ELF-1 (cell line): ENCODE measurements around the gene UHRF1.
"Not testable (repeated sequence)": the region's sequence is repeated elsewhere in the genome, so short reads cannot be mapped to it uniquely, and the experiment has no call there.

ENCODE experiments used
- DNase-seq: peaks from one replicate; pipeline ENCODE4 v3.0.0-alpha.2; 2016; ENCODE audit warnings: low read depth, low spot score

UHRF1 gene

DNA sequence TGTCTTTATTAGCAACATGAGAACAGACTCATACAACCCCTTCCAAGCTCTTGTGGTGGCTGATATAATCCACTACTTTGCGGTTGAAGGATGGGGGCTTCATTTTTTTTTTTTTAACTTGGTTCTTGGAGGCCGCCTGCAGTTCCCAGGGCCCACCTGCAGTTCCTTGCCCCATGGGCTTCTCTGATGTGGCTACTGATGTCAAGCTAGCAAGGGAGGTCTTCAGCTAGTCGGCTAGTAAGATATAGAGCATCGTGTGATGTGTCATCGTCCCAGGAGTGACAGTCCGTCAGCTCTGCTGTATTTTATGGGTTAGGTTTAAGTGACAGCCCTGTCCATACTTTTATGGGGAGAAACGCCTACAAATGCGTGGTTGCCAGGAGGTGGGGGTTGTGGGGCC lies 26.1 kb downstream of the UHRF1 start:
- no peak for DNase-seq

DNA sequence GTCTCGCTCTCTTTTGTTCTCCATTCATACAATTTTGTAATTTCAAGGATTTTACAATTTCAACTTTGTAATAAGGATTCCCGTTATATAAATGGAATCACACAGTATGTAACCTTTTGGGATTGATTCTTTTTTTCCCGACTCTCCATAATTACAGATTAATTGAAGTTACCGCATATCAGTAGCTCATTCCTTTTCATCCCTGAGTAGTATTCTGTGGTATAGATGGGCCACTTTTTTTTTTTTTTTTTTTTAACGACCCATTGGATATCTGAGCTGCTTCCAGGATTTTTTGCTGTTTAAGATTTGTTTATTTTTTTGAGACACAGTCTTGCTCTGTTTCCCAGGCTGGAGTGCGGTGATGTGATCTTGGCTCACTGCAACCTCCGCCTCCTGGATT lies 27.8 kb downstream of the UHRF1 start:
- no peak for DNase-seq

DNA sequence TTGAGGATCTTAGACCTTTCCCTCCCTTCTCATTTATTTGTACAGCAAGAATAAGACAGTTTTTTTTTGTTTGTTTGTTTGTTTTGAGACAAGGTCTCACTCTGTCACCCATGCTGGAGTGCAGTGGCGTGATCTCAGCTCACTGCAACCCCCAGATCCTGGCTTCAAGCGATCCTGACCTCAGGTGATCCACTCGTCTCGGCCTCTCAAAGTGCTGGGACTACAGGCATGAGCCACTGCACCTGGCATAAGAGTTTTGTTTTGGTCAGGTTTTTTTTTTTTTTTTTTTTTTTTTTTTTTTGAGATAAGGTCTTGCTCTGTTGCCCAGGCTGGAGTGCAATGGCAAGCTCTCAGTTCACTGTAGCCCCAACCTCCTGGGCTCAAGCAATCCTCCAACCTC lies 29.2 kb downstream of the UHRF1 start:
- DNase-seq: not testable (repeated sequence)

DNA sequence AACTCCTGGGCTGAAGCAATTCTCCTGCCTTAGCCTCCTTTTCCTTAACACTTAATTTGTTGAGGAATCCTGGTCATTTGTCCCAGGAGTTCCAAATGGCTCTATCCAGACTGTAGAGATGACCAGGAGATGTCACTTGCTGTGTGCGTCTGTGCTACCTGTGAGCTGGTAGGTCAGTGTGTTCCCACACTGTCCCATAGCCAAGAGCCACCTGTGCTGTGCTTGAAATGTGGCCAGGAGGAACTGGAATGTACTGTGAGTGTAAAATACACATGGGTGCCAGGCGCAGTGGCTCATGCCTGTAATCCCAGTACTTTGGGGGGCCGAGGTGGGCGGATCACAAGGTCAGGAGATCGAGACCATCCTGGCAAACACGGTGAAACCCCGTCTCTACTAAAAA lies 30.2 kb downstream of the UHRF1 start:
- no peak for DNase-seq

DNA sequence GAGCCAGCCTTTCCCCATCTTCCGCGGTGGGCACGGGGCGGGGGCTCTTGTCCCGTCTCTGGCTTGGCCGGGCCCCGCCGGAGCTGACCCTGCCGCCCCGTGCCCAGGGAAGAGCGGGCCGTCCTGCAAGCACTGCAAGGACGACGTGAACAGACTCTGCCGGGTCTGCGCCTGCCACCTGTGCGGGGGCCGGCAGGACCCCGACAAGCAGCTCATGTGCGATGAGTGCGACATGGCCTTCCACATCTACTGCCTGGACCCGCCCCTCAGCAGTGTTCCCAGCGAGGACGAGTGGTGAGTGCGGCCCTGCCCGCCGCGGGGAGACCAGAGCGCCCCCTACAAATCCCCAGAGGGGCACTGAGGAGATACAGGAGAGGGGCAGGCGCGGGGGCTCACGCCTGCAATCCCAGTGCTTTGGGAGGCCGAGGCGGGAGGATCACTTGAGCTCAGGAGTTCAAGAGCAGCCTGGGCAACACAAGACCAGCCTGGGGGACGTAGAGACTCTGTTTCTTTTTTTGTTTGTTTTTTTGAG lies 32.4 kb downstream of the UHRF1 start:
- not testable (repeated sequence) for DNase-seq

DNA sequence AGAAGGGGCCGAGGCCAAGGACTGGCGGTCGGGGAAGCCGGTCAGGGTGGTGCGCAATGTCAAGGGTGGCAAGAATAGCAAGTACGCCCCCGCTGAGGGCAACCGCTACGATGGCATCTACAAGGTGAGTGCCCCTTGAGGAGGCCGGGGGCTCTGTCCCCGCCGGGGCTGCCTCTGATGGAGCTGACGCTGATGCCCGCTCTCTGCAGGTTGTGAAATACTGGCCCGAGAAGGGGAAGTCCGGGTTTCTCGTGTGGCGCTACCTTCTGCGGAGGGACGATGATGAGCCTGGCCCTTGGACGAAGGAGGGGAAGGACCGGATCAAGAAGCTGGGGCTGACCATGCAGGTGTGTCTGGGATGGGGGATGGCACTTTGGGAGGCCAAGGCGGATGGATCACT lies 41.3 kb downstream of the UHRF1 start:
- DNase-seq: not testable (repeated sequence)

DNA sequence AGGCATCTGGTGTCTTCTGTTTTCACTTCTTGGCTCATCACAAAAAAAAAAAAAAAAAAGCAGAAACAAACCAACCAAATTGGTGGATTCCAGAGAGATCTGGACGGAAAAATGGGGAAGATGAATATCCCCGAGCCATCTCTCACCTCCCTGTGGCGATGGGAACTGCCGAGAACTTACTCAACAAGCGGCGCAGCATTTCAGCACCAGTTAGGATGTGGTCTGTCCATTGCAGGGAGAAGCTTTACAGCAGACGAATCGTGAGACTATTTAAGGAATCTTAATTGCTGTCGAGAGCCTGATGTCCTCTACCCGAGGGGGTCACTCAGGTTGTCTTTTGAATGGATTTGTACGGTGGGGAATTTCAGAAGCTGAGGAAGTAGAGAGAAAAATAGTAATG lies 42.4 kb downstream of the UHRF1 start:
- DNase-seq: peak; percentile 60

DNA sequence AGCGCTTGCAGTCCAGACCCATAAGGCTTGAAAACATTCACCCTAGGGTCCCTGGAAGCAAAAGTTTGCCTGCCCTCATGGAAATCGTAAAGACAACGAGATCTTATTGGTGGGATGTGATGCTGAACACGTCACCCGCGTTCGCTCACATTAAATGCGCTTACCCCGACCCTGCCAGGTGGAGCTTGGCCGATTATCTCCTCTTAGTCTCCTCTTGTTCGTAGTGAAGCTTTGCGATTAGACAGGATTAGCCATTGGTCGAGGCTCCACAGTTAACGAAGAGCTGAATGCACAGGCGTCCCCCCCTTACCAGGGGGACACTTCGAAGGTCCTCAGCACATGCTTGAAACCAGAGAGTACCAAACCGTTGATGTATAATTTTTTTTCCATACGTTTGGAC lies 43.6 kb downstream of the UHRF1 start:
- DNase-seq: no peak

DNA sequence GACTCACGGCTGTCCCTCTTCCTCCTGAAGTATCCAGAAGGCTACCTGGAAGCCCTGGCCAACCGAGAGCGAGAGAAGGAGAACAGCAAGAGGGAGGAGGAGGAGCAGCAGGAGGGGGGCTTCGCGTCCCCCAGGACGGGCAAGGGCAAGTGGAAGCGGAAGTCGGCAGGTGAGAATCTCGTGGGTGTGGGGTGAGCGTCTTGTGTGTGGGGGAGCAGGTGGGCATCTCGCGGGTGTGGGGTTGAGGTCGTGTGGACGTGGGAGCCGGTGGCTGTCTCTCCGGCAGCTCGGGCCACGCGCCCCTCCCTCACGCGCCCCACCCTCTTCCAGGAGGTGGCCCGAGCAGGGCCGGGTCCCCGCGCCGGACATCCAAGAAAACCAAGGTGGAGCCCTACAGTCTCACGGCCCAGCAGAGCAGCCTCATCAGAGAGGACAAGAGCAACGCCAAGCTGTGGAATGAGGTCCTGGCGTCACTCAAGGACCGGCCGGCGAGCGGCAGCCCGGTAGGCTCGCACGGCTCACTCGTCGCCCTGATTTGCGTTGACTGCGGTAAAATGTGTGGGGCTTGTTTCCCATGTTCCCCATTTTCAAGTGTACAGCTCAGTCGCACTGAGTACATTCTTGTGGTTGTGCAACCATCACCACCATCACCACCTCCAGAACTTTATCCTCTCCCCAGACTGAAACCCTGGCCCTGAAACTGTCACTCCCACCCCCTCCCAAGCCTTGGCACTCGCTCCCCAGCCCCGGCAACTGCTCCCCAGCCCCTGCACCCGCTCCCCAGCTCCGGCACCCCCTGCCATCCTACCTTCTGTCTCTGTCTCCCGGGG lies 45.2 kb downstream of the UHRF1 start:
- not testable (repeated sequence) for DNase-seq

DNA sequence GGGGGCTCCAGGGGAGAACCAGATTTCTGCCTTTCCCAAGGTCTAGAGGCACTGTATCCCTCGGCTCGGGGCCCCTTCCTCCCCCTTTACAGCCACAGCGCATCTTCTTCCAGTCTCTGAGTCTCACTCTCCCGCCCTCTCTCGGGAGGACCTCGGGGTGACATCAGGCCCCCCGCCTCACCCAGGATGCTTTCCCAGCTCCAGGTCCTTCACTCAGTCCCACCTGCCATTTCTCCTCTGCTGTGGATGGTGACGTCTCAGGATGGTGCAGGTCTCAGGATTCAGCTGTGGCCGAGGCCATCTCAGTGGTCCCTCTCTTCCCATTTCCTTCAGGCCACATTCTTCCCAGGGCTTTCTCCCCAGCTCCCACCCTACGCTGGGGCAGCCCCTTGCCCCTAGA lies 46.0 kb downstream of the UHRF1 start:
- DNase-seq: no peak

DNA sequence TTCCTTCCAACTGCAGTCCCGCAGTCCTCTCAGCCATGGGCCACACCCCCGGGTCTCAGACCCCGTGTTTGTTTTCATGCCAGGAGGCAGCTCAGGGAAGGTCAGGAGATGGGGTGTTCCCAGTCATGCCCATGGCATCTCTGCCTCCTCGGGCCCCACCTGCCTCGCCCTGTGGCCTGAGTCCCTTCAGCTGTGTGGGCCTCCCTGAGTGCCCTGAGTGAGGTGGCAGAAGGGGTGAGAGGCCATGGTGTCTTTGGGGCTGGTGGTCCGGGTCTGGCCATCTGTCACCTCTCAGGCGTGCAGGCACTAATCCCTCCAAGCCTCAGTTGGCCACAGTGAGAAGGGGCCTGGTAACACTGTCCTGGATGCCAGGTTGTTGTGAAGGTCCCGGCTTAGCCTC lies 48.7 kb downstream of the UHRF1 start:
- DNase-seq: no peak

DNA sequence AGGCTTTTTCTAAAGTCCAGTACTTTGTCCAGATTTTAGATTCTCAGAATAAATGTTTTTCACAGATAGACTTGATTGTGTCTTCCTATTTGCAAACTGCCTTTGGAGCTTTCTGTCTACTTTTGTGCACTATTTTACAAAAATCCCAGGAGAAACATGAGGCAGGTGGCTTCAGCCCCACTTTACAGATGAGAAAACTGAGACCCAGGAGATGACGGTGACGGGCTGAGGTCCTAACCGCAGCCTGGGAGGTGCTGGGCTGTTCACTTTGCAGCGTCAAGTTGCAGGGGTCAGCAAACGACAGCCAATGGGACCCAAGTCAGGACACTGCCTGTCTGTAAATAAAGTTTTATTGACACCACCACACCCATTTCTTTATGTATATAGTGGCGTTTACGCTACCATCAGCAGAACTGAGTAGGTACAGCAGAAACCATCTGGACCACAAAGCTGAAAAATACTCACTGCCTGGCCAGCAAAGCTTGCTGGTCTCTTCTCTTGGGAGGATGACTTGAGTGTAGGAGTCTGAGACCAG lies 52.9 kb downstream of the UHRF1 start:
- DNase-seq: no peak

DNA sequence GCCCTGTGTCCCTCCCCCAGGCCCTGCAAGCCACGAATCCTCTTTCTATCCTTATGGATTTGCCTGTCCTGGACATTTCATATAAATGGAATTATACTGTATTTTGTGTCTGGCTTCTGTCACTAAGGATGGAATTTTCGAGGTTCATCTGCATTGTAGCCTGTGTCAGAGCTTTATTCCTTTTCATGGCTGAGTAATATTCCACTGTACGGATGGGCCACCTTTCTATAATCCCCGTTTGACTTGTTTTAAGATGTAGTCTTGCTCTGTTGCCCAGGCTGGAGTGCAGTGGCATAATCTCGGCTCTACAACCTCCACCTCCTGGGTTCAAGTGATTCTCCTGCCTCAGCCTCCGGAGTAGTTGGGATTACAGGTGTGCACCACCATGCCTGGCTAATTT lies 55.8 kb downstream of the UHRF1 start:
- no peak for DNase-seq

DNA sequence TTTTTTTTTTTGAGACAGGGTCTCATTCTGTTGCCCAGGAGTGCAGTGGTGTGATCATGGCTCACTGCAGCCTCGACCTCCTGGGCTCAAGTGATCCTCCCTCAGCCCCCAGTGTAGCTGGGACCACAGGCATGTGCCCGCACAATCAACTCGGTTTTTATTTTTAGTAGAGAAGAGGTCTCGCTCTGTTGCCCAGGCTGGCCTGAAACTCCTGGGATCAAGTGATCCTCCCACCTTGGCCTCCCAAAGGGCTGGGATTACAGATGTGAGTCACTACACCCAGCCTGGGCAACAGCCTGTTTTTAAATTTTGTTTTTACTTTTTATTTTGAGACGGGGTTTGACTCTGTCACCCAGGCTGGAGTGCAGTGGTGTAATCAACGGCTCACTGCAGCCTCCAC lies 57.3 kb downstream of the UHRF1 start:
- no peak for DNase-seq

DNA sequence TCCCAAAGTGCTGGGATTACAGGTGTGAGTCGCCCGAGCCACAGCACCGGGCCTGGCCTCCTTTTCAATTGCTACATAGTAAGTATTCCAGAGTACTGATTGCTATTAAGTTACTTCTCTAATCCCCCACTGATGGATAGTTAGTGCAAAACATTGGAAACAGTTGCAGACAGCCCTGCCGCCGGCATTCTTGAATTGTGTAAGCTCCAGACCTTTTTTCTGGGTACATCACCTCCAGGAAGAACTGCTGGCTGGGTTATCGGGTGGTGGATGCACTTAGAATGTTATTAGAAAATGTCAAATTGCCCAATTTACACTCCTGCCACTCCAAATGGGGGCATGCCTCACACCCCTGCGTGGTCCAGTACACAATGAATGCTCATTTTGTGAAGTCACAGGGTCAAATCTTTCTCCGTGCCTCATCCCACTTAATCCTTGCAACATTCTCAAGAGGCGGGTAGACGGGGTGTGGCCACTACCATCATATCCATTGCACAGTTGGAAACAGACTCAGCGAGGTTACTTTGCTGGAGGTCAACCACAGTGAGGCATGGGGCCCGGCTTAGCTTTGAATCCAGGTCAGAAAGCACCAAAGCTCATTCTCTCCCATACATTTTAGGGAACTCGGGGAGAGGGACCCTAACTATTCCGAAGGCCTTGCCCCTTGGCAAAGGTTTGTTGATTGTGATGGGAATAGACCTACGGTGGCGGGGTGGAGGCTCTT lies 58.6 kb downstream of the UHRF1 start:
- no peak for DNase-seq

DNA sequence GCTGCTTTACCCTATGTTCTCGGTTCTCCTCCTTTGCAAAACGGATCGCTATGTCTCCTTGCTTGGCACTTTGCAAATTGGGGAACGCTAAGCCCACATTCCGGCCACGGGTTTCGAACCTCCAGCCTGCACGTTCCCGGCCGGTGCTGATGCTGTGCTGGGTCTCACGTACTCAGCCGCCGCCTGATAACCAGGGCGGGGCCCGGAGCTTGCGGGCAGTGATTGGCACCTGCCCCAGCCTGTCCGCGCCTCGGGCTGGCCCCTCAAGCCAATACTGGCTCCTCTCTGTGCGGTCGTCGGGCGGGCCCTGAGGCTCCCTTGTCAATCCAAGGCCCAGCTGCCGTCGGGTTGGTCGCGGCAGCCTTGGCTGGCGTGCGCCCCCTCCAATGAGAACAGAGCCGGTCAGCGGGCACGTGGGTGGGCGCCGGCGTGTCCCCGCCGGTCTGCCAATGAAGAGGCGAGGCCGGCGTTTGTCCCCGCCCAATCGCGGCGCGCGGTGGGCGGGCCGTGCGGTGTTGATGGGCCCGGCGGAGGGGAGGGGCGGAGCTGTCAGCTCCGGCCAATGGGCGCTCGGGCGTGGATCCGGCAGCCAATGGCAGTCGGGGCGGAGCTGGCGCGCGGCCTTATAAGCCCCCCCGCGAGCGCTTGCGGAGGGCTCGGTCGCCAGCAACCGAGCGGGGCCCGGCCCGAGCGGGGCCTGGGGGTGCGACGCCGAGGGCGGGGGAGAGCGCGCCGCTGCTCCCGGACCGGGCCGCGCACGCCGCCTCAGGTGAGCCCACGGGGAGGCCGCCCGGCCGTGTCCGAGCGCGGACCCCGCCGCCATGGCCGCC lies 59.4 kb downstream of the UHRF1 start, which contains the start of gene KDM4B:
Gene KDM4B (plus strand): TSS at position 652 of the 830 bp plus-strand sequence. CDS start 63,778 bp downstream, outside the sequence.
- DNase-seq: peak; percentile 100

DNA sequence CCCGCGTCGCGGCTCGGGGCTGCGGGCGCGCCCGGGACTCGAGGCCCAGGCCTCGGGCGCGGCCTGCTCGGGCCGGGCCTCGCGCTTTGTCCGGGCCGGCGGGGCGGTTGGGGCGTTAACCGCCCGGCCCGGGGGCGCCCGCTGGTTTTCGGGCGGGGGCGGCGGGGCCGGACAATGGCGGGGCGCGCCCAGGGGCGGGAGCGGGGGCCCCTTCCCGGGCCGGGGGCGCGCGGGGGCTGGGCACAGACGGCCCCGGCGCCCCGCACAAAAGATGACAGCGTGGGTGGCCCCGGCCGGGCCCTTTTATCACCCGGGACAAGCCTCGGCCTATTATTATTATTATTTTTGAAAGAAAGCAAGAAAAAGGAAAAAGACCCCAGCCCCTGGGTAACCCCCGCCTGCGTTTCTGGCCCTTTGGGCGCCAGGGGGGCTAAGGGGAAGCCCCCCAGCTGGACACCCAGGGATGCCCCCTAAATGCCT lies 60.0 kb downstream of the UHRF1 start:
- no peak for DNase-seq

DNA sequence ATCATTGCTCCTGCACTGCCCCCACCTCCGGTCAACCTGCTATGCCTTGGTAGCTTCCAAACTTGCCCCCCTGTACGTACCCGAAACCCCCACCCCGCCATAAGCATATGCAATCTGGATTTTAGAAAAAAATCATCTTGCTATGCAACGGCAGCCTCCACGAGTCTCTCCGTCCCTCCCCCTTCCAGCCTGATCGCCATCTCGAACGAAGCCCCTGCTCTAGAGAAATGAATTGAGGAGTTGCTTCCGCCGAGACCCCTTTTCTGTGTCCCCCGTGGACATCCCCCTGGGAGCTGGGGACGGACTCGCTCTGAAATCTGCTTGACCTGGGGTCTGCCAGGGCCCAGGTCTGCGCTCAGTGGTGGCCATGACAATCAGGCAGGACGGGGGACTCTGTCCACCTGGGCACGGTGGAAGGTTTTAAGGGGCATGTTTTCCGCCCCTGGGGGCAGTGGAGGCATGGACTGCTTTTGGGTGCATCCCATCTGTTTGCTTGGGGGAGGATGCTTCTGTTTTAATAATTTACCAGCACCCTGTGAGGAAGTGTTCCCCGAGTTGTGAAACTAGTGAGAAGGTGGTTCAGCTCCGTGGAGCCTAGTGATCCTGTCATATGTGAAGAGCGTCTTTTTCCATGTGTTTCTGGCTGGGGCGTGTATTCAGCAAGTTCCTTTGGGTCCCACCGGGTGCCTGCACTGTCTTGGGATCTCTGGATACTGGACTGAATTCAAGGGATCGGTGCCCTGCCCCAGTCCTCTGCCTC lies 60.7 kb downstream of the UHRF1 start:
- DNase-seq: no peak

DNA sequence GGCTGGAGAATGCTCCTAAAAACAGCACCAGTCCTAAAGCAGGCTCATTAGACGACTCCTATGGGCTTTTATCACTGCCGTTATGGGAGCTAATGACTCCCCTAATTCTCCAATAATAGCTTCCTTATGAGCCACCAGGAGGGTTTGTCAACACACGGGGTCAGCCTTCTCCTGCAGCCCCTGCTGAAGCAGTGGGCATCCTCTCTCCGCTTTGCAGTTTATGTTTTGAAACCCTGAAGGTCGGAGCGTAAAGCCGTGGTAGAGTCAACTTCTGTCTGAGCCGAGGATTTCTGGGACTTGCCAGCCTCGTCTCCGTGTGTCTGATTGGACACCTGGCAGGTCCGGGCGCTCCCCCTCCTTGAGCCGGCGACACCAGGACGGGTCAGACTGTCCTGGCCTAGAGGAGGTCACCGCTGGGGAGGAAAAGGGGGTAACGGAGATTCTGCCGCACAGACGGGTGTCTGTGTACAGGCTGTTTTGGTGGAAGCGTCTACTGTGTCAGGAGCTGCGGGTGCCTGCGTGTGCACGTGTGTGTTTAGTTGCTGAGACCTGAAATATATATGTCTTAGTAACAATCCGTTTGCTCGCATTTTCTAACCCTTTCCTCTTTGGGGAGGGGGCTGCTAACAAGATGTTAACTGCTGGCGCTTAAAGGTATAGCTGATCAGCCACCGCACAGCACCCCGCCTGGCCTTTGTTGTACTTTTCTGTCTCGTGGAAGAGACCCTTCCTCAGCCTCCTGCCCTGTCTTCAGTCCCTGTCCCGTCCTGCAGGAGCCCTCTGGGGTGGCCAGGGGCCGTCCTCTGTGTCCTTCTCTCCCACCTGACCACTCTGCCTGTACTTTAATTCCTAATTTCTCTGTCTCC lies 61.5 kb downstream of the UHRF1 start:
- DNase-seq: peak; percentile 56

DNA sequence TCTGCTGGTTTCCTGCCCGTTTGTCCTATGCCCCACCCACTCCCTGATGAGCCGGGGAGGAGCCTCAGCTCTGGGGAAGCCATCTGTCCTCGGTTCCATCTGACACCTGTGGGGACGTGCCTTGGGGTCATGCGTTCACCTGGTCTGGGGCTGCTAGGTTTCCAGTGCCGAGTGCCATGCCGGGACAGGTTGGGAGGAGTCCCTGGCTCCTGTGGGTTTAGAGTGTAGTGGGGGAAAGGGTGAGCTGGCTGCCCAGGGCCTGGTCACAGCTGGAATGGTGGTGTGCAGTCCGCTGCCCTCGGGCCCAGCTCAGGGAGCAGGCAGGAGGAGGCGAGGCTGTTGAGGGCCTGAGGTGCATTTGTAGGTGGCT lies 62.1 kb downstream of the UHRF1 start:
- peak; percentile 75 for DNase-seq
